Measurements from ENCODE around the gene NABP1. TPM values are rescaled to one million over a fixed set of nuclear protein-coding genes. Genes with fewer than 3 reads are reported as not detected.

The NABP1 gene
- polyA plus RNA-seq, 2 of the 4 experiments (the other 2 are of a cell fraction), result 21.9 to 22.4 TPM

Small RNA genes within 50 kb of the gene (small RNA-seq; reads per million reads assigned to genes)
- gene RF02271, result 0 reads per million in 6 experiments

Other genes starting within 250 kb of the NABP1 start
- gene CAVIN2, start 169.0 kb downstream of the NABP1 start, polyA plus RNA-seq (2011; rRNA removed), result 17.0 and 20.3 TPM in 2 replicates
- gene CAVIN2, start 169.0 kb downstream of the NABP1 start, polyA plus RNA-seq (2017; fragmentation: RNase III; extraction: RNeasy Plus Mini Kit Qiagen cat#74134 plus additional on column Dnase treatment), result 9.6 to 13.8 TPM (median 11.3 TPM) in 3 replicates